ES-I3 (cell line): Measurements from ENCODE around the gene LPAR4.
"Not testable (repeated sequence)": the region's sequence is repeated elsewhere in the genome, so short reads cannot be mapped to it uniquely, and the experiment has no call there.

Source experiments
- H3K36me3 ChIP-seq: 2 replicates; pipeline ENCODE4 v1.6.1; 2013; ENCODE audit warnings: mild to moderate bottlenecking, low read length, control low read depth, moderate library complexity; ENCODE audit not compliant: insufficient read depth
- H3K4me1 ChIP-seq: 2 replicates; pipeline ENCODE4 v1.6.1; 2013; ENCODE audit warnings: mild to moderate bottlenecking, control low read depth, low read length; ENCODE audit not compliant: insufficient read depth
- H3K9ac ChIP-seq: 2 replicates; pipeline ENCODE4 v1.6.1; 2013; ENCODE audit warnings: low read depth, mild to moderate bottlenecking, low read length, moderate library complexity
- H3K9me3 ChIP-seq: 2 replicates; pipeline ENCODE4 v1.6.1; 2013; ENCODE audit warnings: mild to moderate bottlenecking, low read length, moderate library complexity; ENCODE audit not compliant: control insufficient read depth, insufficient read depth

The LPAR4 gene

DNA sequence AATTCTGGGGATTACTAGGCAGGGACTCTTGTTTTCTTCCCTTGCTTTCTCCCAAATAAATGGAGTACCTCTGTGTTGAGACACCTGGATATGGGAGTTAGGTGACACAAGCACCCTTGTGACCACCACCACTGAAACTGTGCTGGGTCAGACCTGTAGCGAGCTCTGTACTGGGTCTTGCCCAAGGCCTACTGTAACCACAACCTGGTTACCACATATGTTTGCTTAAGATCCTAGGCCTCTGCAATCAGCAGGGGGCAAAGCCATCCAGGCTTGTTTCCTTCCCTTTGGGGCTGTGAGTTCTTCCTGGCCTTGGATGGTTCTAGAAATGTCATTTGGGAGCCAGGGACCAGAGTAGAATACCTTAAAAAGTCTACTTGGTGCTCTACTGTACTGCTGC lies 49.4 kb downstream of the LPAR4 start:
- Histone ChIP-seq H3K9me3 (peaks cover 2% of the 10 kb centered on the region; the same call in 1 of the 2 replicates), H3K36me3 (no peaks in the 10 kb centered on the region), H3K4me1 (no peaks in the 10 kb centered on the region), H3K9ac (no peak overlapping the region)

DNA sequence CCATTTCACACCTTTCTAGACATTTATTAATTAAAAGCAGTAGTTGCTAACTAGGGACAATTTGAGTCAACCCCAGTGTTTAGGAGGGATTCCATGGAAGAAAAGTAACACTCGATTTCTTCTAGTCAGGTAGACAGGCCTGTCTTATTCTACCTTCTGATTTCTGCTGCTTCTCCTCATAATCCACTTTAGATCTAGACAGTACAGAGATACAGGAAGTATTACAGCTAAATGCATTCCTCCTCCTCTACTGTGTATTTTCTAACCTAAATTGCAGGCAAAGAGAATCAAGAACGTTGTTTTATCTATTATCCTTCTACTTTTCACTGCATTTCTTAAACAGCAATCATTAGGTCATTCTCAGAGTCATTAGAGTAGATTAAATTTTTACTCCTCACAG lies 52.6 kb downstream of the LPAR4 start:
- no peaks in the 10 kb centered on the region for H3K4me1 ChIP-seq
- peaks cover 3% of the 10 kb centered on the region; the same call in 1 of the 2 replicates for H3K9me3 ChIP-seq
- H3K9ac ChIP-seq: no peak overlapping the region
- H3K36me3 ChIP-seq: no peaks in the 10 kb centered on the region

DNA sequence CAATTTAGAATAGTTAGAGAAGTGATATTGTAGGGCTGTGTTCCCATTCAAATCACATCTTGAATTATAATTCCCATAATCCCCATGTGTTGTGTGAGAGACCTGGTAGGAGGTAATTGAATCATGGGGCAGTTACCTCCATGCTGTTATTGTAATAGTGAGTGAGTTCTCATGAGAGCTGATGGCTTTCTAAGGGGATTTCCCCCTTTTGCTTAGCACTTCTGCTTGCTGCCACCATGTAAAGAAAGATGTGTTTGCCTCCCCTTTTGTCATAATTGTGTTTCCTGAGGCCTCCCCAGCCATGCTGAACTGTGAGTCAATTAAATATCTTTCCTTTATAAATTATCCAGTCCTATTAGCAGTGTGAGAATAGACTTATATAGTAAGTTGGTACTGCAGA lies 53.2 kb downstream of the LPAR4 start:
- Histone ChIP-seq H3K36me3 (no peaks in the 10 kb centered on the region), H3K4me1 (no peaks in the 10 kb centered on the region), H3K9me3 (peaks cover 3% of the 10 kb centered on the region; the same call in 1 of the 2 replicates), H3K9ac (no peak overlapping the region)

DNA sequence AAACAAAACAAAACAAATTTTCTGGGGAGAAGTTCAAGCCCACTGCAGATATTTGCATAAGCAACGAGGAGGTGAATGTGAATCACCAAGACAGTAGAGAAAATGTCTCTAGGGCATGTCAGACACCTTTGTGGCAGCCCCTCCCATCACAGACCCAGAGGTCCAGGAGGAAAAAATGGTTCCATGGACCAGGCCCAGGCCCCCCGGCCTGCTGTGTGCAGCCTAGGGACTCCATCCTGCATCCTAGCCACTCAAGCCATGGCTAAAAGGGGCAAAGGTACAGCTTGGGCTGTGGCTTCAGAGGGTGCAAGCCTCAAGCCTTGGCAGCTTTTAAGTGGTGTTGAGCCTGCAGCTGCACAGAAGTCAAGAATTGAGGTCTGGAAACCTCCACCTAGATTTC lies 54.0 kb downstream of the LPAR4 start:
- H3K4me1 ChIP-seq: no peaks in the 10 kb centered on the region
- H3K36me3 ChIP-seq: no peaks in the 10 kb centered on the region
- no peak overlapping the region for H3K9ac ChIP-seq
- peaks cover 3% of the 10 kb centered on the region; the same call in 1 of the 2 replicates for H3K9me3 ChIP-seq

DNA sequence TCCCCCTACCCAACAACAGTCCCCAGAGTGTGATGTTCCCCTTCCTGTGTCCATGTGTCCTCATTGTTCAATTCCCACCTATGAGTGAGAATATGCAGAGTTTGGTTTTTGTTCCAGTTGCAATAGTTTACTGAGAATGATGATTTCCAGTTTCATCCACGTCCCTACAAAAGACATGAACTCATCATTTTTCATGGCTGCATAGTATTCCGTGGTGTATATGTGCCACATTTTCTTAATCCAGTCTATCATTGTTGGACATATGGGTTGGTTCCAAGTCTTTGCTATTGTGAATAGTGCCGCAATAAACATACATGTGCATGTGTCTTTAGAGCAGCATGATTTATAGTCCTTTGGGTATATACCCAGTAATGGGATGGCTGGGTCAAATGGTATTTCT lies 55.0 kb downstream of the LPAR4 start:
- not testable (repeated sequence) for H3K9me3 ChIP-seq

More for the DNA sequence above, 55.0 kb downstream of the LPAR4 start:
- H3K36me3 ChIP-seq, H3K4me1 ChIP-seq, H3K9ac ChIP-seq: not testable (repeated sequence)
